HG03175 (cell line): ENCODE data around the gene TRPT1.

ENCODE experiments used
- ATAC-seq: cut with Tn5 transposase; IDR thresholded peaks from one replicate; pipeline ENCODE4 v1.9.1; 2021; ENCODE audit warnings: mild to moderate bottlenecking, moderate library complexity; ENCODE audit not compliant: unreplicated experiment

The TRPT1 gene

GRCh38 chr11:64245797-64246620, 20.0 kb upstream of the TRPT1 start:
- no peak for ATAC-seq

GRCh38 chr11:64245401-64245796, 19.4 kb upstream of the TRPT1 start:
- no peak for ATAC-seq

GRCh38 chr11:64244966-64245365, 19.0 kb upstream of the TRPT1 start:
- ATAC-seq: no peak

- no peak for ATAC-seq
These were observed 18.1 kb upstream of the TRPT1 start for GRCh38 chr11:64244107-64244506.

- ATAC-seq: no peak
These were observed 17.4 kb upstream of the TRPT1 start for GRCh38 chr11:64243236-64243854.

GRCh38 chr11:64241491-64242374, 15.7 kb upstream of the TRPT1 start:
- peak; percentile 4 for ATAC-seq

GRCh38 chr11:64241241-64241490, 15.2 kb upstream of the TRPT1 start:
- ATAC-seq: peak; percentile 65

- ATAC-seq: peak; percentile 46
These were observed 14.7 kb upstream of the TRPT1 start, which contains the start of gene FKBP2 for GRCh38 chr11:64240435-64241240. Gene FKBP2, plus strand, starts transcription at chr11:64241095. Its CDS starts 1,293 bp downstream, at chr11:64242388.

GRCh38 chr11:64239662-64240434, 13.9 kb upstream of the TRPT1 start:
- ATAC-seq: peak; percentile 21

GRCh38 chr11:64238999-64239398, 13.0 kb upstream of the TRPT1 start:
- no peak for ATAC-seq

GRCh38 chr11:64238076-64238475, 12.1 kb upstream of the TRPT1 start:
- ATAC-seq: no peak

DNA sequence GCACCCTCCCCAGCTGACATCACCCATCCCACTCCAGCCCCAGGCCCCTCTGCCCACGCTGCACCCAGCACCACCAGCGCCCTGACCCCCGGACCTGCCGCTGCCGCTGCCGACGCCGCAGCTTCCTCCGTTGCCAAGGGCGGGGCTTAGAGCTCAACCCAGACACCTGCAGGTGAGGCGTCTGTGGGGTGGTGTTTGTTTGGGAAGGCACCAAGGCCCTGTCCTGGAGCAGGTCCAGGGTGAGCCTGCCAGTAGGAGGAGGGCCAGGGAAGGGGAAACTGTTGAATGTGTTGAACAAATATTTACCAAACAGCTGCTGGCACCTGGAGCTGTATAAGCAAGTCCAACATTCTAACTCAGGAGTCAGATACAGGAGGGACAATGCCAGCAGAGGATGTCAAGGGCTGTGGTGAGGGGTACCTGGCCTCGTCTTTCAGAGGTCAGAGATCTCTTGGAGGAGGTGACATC, 11.5 kb upstream of the TRPT1 start:
- no peak for ATAC-seq

GRCh38 chr11:64235437-64236161, 9.6 kb upstream of the TRPT1 start:
- no peak for ATAC-seq

DNA sequence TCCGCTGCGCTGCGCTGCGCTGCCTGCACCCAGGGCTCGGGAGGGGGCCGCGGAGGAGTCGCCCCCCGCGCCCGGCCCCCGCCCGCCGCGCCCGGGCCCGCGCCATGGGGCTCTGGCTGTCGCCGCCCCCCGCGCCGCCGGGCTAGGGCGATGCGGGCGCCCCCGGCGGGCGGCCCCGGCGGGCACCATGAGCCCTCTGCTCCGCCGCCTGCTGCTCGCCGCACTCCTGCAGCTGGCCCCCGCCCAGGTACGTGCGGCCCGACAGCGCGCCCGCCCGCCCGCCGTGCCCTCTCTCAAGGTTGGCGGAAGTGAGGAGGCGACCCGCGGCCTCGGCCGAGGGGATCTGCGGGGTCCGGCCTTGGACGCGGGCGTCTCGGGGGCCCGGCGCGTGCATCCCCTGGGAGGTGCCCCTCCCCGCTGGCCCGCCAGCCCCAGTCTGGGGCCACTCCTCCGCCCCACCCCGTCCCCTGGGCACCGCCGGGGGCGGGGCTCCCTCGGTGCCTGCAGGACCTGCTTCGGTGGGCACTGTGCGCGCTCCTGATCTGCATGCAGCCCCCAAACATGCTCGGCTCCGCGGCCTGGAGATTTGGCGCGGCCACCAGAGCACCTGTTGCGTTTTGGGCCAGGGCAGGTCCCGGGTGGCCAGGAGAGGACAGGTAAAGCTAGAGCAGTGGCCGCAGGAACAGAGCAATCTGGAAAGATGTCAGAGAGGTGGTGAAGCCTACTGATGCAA, 8.8 kb upstream of the TRPT1 start:
- ATAC-seq: peak; percentile 26

- ATAC-seq: peak; percentile 31
These were observed 8.1 kb upstream of the TRPT1 start, which contains the start of gene VEGFB for GRCh38 chr11:64233913-64234586. Gene VEGFB, plus strand, starts transcription at chr11:64234584. Its CDS starts 250 bp downstream, at chr11:64234834.

- ATAC-seq: no peak
These were observed 7.0 kb upstream of the TRPT1 start for GRCh38 chr11:64232967-64233315.

DNA sequence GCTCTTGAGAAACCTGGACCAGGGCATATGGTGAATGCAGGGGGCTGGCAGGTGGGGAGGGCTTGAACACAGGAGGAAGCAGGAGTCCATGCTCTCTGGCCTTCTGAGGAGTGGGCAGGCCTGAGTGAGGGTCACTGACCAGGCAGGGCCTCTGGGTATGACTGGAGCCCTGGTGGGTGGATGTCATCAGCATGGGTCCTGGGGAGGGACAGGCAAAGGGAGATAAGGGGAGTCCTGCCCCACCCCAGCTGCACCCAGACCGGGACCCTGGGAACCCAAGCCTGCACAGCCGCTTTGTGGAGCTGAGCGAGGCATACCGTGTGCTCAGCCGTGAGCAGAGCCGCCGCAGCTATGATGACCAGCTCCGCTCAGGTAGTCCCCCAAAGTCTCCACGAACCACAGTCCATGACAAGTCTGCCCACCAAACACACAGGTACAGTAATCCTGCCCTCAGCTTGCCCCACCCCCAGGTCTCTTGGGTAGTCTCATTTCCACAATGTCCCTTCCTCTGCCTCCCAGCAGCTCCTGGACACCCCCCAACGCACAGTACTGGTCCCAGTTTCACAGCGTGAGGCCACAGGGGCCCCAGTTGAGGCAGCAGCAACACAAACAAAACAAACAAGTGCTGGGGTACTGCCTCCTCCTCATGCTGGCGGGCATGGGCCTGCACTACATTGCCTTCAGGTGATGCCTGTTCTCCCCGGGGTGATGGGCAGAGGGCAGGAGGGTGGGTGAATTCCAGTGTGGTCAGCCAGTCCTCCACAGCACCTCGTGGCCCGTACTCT, 6.4 kb upstream of the TRPT1 start:
- no peak for ATAC-seq
